GM18507 (cell line): Measurements from ENCODE around the gene TMEM79.

Experiments
- DNase-seq: peaks from one replicate; pipeline ENCODE4 v3.0.0; 2011; ENCODE audit warnings: low read depth; ENCODE audit not compliant: insufficient read length; ENCODE audit errors: extremely low spot score
- FAIRE-seq: peaks from 2 replicates; lab custom pipeline; 2011; peaks lifted over from hg19 to GRCh38; lab: Jason Lieb, UNC

The TMEM79 gene, protein sequence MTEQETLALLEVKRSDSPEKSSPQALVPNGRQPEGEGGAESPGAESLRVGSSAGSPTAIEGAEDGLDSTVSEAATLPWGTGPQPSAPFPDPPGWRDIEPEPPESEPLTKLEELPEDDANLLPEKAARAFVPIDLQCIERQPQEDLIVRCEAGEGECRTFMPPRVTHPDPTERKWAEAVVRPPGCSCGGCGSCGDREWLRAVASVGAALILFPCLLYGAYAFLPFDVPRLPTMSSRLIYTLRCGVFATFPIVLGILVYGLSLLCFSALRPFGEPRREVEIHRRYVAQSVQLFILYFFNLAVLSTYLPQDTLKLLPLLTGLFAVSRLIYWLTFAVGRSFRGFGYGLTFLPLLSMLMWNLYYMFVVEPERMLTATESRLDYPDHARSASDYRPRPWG

GRCh38 chr1:156284112-156284511 lies at the start of gene TMEM79:
Gene TMEM79 (plus strand): TSS chr1:156284325. CDS start chr1:156285227, 902 bp downstream.
- FAIRE-seq (no peak), DNase-seq (no peak)

DNA sequence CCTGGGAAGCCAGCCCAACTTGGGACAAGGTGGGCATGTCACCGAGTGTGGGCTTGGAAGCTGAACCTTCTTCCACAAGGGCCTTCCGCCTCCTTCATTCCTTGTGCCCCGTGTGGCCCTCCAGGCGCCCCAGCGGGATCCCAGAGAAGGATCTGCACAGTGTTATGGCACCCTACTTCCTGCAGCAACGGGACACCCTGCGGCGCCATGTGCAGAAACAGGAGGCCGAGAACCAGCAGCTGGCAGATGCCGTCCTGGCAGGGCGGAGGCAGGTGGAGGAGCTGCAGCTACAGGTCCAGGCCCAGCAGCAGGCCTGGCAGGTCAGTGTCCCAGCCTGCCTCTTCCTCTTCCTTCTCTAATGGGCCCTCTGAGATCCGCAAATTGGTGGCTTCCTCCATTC lies 48.0 kb upstream of the TMEM79 start:
- FAIRE-seq (no peak), DNase-seq (no peak)

- no peak for DNase-seq
Observed at GRCh38 chr1:156238248-156238647, 45.9 kb upstream of the TMEM79 start.

GRCh38 chr1:156241311-156241811 lies 42.8 kb upstream of the TMEM79 start:
- no peak for DNase-seq
- FAIRE-seq, result no peak

More at GRCh38 chr1:156238248-156238647, 45.9 kb upstream of the TMEM79 start:
- no peak for FAIRE-seq

GRCh38 chr1:156241926-156242325 lies 42.2 kb upstream of the TMEM79 start, which contains the start of gene BGLAP:
Gene BGLAP (plus strand): TSS chr1:156242184. CDS start chr1:156242232, 48 bp downstream.
- DNase-seq (no peak), FAIRE-seq (no peak)

- no peak for FAIRE-seq
- no peak for DNase-seq
Observed at GRCh38 chr1:156242738-156243137, 41.4 kb upstream of the TMEM79 start.

DNA sequence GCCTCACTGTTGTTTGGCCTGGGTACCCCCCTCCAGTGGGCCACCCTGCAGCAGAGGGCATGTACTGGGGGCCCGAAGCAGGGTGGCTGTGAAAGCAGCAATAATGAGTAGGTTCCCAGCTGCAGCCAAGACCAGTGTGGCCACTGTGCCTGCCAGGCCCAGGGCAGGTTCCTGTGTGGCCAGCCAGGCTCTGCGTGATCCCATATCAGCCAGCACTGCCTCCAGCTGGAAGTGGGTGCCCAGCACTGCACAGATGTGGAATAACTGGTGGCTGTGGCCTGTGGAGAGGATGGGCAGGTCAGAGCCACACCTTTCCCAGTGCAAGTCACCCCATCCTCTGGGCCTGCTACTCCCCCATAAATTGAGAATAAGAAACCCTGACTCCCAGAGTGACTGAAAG lies 40.0 kb upstream of the TMEM79 start:
- no peak for DNase-seq
- FAIRE-seq, result no peak

DNA sequence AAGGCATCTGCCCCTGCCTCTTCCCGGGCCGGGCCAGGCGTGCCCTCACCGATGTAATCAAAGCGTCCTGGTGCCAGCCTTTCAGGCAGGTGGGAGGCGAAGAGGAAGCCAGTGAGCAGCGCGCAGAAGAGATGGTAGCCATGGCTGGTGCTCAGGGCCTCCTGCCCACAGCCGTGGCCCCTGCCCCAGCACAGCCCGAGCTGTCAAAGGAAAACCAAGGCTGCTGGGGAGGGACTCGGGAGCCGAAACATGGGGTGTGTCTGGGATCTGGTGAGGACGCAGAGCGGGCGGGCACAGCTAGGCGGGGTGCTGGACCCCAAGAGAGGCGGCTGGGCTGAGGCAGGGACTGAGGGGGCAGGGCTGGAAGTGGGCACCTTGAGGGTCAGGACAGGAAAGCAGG lies 39.4 kb upstream of the TMEM79 start:
- DNase-seq (no peak), FAIRE-seq (no peak)

- peak; percentile 52 for DNase-seq
- peak; percentile 56 for FAIRE-seq
Observed at GRCh38 chr1:156245451-156246232, 38.5 kb upstream of the TMEM79 start.

GRCh38 chr1:156246241-156246780 lies 37.8 kb upstream of the TMEM79 start:
- DNase-seq, result no peak
- FAIRE-seq, result peak; percentile 18

- FAIRE-seq, result no peak
Observed at GRCh38 chr1:156246781-156247459, 37.2 kb upstream of the TMEM79 start.

DNA sequence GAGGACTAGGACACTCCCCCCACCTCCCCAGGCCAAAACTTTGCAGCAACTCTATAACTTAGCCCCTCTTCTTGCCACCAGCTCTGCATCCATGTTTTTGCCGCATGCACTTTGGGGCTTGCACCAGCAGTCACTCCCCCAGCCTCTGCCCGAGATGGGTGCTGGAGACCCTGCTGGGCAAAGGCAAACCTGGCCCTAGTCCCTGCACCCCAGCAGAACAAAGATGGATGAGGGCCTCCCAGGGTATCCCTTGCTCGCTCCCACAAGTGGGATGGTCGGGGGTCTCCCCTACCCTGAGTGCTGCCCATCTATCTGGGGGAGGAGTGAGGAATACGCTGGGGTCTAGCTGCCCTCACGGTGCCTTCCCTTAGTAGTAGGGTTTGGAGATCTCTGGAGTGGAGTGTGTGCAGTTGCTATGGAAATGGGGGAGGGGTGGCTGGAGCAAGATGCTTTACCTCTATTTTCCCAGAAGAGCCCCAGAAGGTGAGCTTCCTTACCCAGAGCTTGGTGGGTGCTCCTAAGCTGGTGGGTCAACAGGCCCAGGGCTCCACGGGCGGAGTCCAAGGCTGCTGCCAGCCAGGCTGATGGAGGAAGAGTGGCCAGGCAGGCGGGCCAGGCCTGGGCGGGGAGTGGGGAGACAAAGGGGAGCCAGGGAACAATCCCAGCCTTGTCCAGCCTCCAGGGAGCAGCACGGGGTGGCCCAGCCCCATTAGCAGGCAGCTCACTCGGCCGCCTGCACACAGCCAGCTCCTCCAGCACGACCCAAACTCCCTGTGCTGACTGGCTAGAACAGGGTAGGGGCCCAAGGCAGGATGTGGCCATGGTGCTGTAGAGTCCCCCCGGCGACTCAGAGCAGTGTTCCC lies 36.4 kb upstream of the TMEM79 start, which contains the start of gene PAQR6:
TSS of gene PAQR6 (minus strand) at position 597 of the 863 bp plus-strand sequence. CDS start 1,325 bp downstream, outside the sequence.
- FAIRE-seq (no peak), DNase-seq (no peak)

More at GRCh38 chr1:156246781-156247459, 37.2 kb upstream of the TMEM79 start:
- DNase-seq, result no peak

GRCh38 chr1:156248323-156248683 lies 35.8 kb upstream of the TMEM79 start:
- DNase-seq (no peak), FAIRE-seq (no peak)

GRCh38 chr1:156249593-156249992 lies 34.5 kb upstream of the TMEM79 start:
- FAIRE-seq, result no peak
- no peak for DNase-seq

DNA sequence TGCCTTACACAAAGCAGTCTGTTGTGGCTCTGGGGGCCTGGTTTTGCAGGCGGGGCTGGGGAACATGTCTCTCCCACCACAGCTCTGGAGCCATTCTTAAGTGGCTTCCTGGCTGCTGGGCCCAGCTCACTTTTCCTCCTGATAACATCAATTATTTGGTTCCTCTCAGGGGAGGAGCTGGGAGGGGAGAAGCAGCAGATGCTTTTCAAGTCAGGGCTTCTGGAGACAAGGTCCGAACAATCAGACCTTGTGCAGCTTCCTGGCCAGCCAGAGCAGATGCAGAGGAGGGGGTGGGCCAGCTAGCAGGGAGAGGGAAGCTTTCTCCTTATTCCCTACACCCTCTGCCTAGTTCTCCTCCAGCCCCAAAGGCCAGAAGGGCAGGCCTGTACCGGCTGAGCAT lies 32.6 kb upstream of the TMEM79 start:
- no peak for FAIRE-seq
- DNase-seq, result no peak

- no peak for FAIRE-seq
- no peak for DNase-seq
Observed at GRCh38 chr1:156253634-156254033, 30.5 kb upstream of the TMEM79 start.

DNA sequence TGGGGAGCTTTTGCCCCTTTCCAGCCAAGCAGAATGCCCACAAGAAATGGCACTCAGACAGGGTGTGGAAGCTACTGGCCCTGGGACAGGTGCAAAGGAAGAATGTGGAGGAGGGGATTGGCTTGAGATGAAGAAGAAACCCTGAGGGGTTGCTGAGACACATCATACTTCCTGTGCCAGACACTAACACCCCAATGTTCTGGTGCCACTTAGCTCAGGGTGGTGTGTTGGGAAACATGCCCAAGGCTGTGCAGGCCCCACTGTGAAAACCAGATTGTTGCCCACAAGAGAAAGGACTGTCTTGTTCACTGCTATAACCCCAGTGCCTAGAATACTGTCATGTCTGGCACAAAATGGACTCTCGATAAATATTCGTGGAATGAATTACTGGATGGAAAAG lies 26.4 kb upstream of the TMEM79 start:
- no peak for DNase-seq
- FAIRE-seq, result no peak

DNA sequence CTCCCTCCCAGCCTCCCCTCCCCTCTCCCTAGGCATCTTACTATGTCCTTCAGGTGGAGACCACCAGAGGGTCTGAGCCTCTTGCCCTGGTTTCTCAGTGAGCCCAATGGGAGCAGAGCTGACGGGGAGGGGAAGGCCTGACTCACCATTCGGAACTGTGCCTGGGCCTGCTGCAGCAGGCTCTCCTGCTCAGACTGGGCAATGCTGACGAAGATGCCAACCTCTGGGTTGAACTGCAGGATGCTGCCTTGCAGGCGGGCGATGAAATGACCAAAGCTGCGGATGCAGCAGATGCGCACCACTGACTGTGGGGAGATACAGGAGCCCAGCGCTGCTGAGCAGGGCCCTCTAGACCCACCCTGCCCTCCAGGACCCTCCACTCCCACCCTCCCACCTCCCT lies 25.3 kb upstream of the TMEM79 start:
- FAIRE-seq (no peak), DNase-seq (no peak)

- FAIRE-seq, result no peak
- no peak for DNase-seq
Observed at GRCh38 chr1:156259805-156260204, 24.3 kb upstream of the TMEM79 start.
